GM23338 (cell line): ENCODE results near the gene BFAR. TPM values are rescaled to one million over a fixed set of nuclear protein-coding genes. Genes with fewer than 3 reads are reported as not detected.
A peak's percentile ranks its signal among the peaks of the same experiment; 100 is the strongest.

Source experiments
- ATAC-seq: fragments of 200-7000 bp; cut with Tn5 transposase; 3 replicates; pipeline ENCODE4 v1.9.1; 2020
- DNase-seq: peaks from one replicate; pipeline ENCODE4 v3.0.0-alpha.2; 2015; ENCODE audit warnings: low spot score
- H2AFZ ChIP-seq: fragments of 200-600 bp; sonication (generic); 2 replicates; pipeline ENCODE4 v1.8.0; 2016; ENCODE audit warnings: antibody characterized with exemption, mild to moderate bottlenecking, moderate library complexity
- H3F3A ChIP-seq: fragments of 200-600 bp; sonication (generic); replicated peaks from 2 replicates; pipeline ENCODE4 v1.8.0; 2017; ENCODE audit warnings: antibody characterized with exemption, mixed run types, low read depth
- H3K27ac ChIP-seq: fragments of 200-600 bp; sonication (generic); 2 replicates; pipeline ENCODE4 v1.6.1; 2016; ENCODE audit warnings: low read depth
- H3K27me3 ChIP-seq: fragments of 200-600 bp; sonication (generic); 2 replicates; pipeline ENCODE4 v1.8.0; 2016; ENCODE audit warnings: mild to moderate bottlenecking, mixed run types, moderate library complexity; ENCODE audit not compliant: insufficient read depth
- H3K36me3 ChIP-seq: fragments of 200-600 bp; sonication (generic); 2 replicates; pipeline ENCODE4 v1.8.0; 2016; ENCODE audit warnings: mild to moderate bottlenecking; ENCODE audit not compliant: insufficient read depth
- H3K4me1 ChIP-seq: fragments of 200-600 bp; sonication (generic); 2 replicates; pipeline ENCODE4 v1.8.0; 2016; ENCODE audit warnings: mild to moderate bottlenecking, moderate library complexity; ENCODE audit not compliant: insufficient read depth
- H3K4me2 ChIP-seq: fragments of 200-600 bp; sonication (generic); 2 replicates; pipeline ENCODE4 v1.7.1; 2017; ENCODE audit warnings: mixed run types
- H3K4me3 ChIP-seq: fragments of 200-600 bp; sonication (generic); 2 replicates; pipeline ENCODE4 v1.6.1; 2016; ENCODE audit warnings: mixed run types
- H3K79me2 ChIP-seq: fragments of 200-600 bp; sonication (generic); replicated peaks from 2 replicates; pipeline ENCODE4 v1.8.0; 2017; ENCODE audit warnings: mild to moderate bottlenecking; ENCODE audit not compliant: insufficient read depth
- H3K9me2 ChIP-seq: fragments of 200-600 bp; sonication (generic); 2 replicates; pipeline ENCODE4 v1.8.0; 2017; ENCODE audit not compliant: insufficient read depth
- H4K20me1 ChIP-seq: fragments of 200-600 bp; sonication (generic); replicated peaks from 2 replicates; pipeline ENCODE4 v1.8.0; 2017; ENCODE audit warnings: mild to moderate bottlenecking; ENCODE audit not compliant: insufficient read depth
- H3K27ac Mint-ChIP-seq: 2 replicates; pipeline ENCODE4 v1.8.0; 2020; ENCODE audit warnings: inconsistent platforms, mild to moderate bottlenecking, moderate library complexity, mixed read lengths
- H3K27me3 Mint-ChIP-seq: 3 replicates; pipeline ENCODE4 v1.8.0; 2022; ENCODE audit warnings: low read depth, mild to moderate bottlenecking, moderate library complexity, mixed read lengths, inconsistent platforms; ENCODE audit not compliant: insufficient read depth, poor library complexity
- H3K36me3 Mint-ChIP-seq: 3 replicates; pipeline ENCODE4 v1.8.0; 2021; ENCODE audit warnings: low read depth, mild to moderate bottlenecking, inconsistent platforms, moderate library complexity, mixed read lengths
- H3K4me1 Mint-ChIP-seq: 3 replicates; pipeline ENCODE4 v1.8.0; 2020; ENCODE audit warnings: mild to moderate bottlenecking, inconsistent platforms, mixed read lengths
- H3K4me3 Mint-ChIP-seq: 3 replicates; pipeline ENCODE4 v1.8.0; 2021; ENCODE audit warnings: moderate library complexity, mild to moderate bottlenecking, inconsistent platforms, mixed read lengths
- H3K9me3 Mint-ChIP-seq: 3 replicates; pipeline ENCODE4 v1.8.0; 2020; ENCODE audit warnings: moderate library complexity, mild to moderate bottlenecking, inconsistent platforms, mixed read lengths
- CREB1 ChIP-seq: fragments of 250-450 bp; sonication (Bioruptor Pico); IDR thresholded peaks from 2 replicates; pipeline ENCODE4 v1.5.0; 2020; ENCODE audit warnings: low read depth, mild to moderate bottlenecking, moderate library complexity
- CTCF ChIP-seq, 2 experiments: fragments of 200-600 bp in 1 of 2; sonication (generic) in 1 of 2; conservative IDR thresholded peaks; 2 replicates each; pipeline versions ENCODE4 v1.5.1 to v1.6.1; 2016 to 2017; ENCODE audit warnings: antibody characterized with exemption in 2 of 2, low read depth in 2 of 2, mild to moderate bottlenecking in 2 of 2, moderate library complexity in 1 of 2
- ETS1 ChIP-seq: IDR thresholded peaks from 2 replicates; pipeline ENCODE4 v1.6.1; 2016; ENCODE audit warnings: antibody characterized with exemption
- EZH2 ChIP-seq: fragments of 200-600 bp; sonication (generic); IDR thresholded peaks from one replicate; pipeline ENCODE4 v1.8.0; 2017; ENCODE audit warnings: antibody characterized with exemption, mild to moderate bottlenecking, low read depth; ENCODE audit not compliant: unreplicated experiment
- EZH2phosphoT487 ChIP-seq: fragments of 200-600 bp; sonication (generic); IDR thresholded peaks from one replicate; pipeline ENCODE4 v1.8.1; 2018; ENCODE audit warnings: antibody characterized with exemption; ENCODE audit not compliant: unreplicated experiment
- JUNB ChIP-seq: IDR thresholded peaks from one replicate; pipeline ENCODE4 v1.6.1; 2016; ENCODE audit warnings: antibody characterized with exemption; ENCODE audit not compliant: unreplicated experiment
- NANOG ChIP-seq: IDR thresholded peaks from 2 replicates; pipeline ENCODE4 v1.6.1; 2016; ENCODE audit warnings: antibody characterized with exemption, borderline replicate concordance
- POLR2AphosphoS5 ChIP-seq: IDR thresholded peaks from 2 replicates; pipeline ENCODE4 v1.6.1; 2016; ENCODE audit warnings: antibody characterized with exemption, low read depth
- REST ChIP-seq: IDR thresholded peaks from one replicate; pipeline ENCODE4 v1.6.1; 2018; ENCODE audit warnings: antibody characterized with exemption; ENCODE audit not compliant: unreplicated experiment
- STAT1 ChIP-seq: IDR thresholded peaks from one replicate; pipeline ENCODE4 v1.6.1; 2016; ENCODE audit warnings: antibody characterized with exemption; ENCODE audit not compliant: unreplicated experiment
- ZNF114 ChIP-seq: fragments of 250-450 bp; sonication (Bioruptor Pico); IDR thresholded peaks from 2 replicates; pipeline ENCODE4 v1.5.0; 2020; ENCODE audit warnings: mild to moderate bottlenecking, moderate library complexity
- ZNF331 ChIP-seq: fragments of 250-450 bp; sonication (Bioruptor Pico); IDR thresholded peaks from 2 replicates; pipeline ENCODE4 v1.5.0; 2020; ENCODE audit warnings: low read depth, mild to moderate bottlenecking, moderate library complexity
- ZNF462 ChIP-seq: fragments of 250-450 bp; sonication (Bioruptor Pico); IDR thresholded peaks from 2 replicates; pipeline ENCODE4 v1.5.0; 2020; ENCODE audit warnings: mild to moderate bottlenecking, moderate library complexity
- polyA plus RNA-seq: library from polyadenylated mRNA; unstranded; fragments of >200 nt; fragmentation: Nextera tagmentation; extraction: Ambion mirVana; gene quantifications from 2 replicates; pipeline ENCODE4 v1.2.1, GENCODE V29; 2016
- total RNA-seq: library from RNA; depleted of rRNA; stranded (reverse); fragments of >200 nt; shearing (Covaris generic); gene quantifications from 2 replicates; pipeline ENCODE4 v1.2.3, GENCODE V29; 2014

BFAR gene
- total and polyA plus RNA-seq, 2 experiments from 2014 or later, result 54.4 to 126 TPM

- Mint-ChIP-seq H3K9me3 (no peaks in the 10 kb centered on the region), H3K27ac (peak overlapping the region; percentile 98)
These were observed 3.7 kb upstream of the BFAR start for GRCh38 chr16:14628806-14629611.

More at GRCh38 chr16:14628806-14629611, 3.7 kb upstream of the BFAR start:
- ATAC-seq, result peak; percentile 0; the same call in 2 of the 3 replicates
- H3K4me3 Mint-ChIP-seq, result peak overlapping the region; percentile 96
- peaks cover 14% of the 10 kb centered on the region; the same call in 1 of the 2 replicates for H3F3A ChIP-seq
- H3K27ac ChIP-seq, result peak overlapping the region; percentile 93
- peaks cover 14% of the 10 kb centered on the region for H3K4me1 Mint-ChIP-seq
- H3K27me3 Mint-ChIP-seq, result peaks cover 7% of the 10 kb centered on the region
- H3K9me2 ChIP-seq, result no peaks in the 10 kb centered on the region
- peaks cover 50% of the 10 kb centered on the region for H3K36me3 Mint-ChIP-seq
- no peak for TF ChIP-seq CREB1 (CRISPR knock-in tag)
- TF ChIP-seq CTCF (conservative IDR thresholded peaks at IDR 0.05; ENCODE audit: low read depth in 2 of 2), result no peak
- no peak for TF ChIP-seq ZNF114 (CRISPR knock-in tag)
- no peak for TF ChIP-seq ZNF462 (CRISPR knock-in tag)
- no peak for TF ChIP-seq JUNB
- TF ChIP-seq NANOG, result no peak
- no peak for TF ChIP-seq ETS1
- no peak for TF ChIP-seq STAT1
- no peak for TF ChIP-seq EZH2phosphoT487
- TF ChIP-seq EZH2, result no peak
- no peak for TF ChIP-seq REST
- TF ChIP-seq ZNF331 (CRISPR knock-in tag), result no peak
- no peak for TF ChIP-seq POLR2AphosphoS5
- 0 out of 2 replicates have a peak overlapping the region, but pooled peaks have one; percentile 16 for H2AFZ ChIP-seq
- H3K4me3 ChIP-seq, result peak overlapping the region; percentile 75
- H3K4me2 ChIP-seq, result peak overlapping the region; percentile 90
- peaks cover 3% of the 10 kb centered on the region; the same call in 1 of the 2 replicates for H4K20me1 ChIP-seq
- H3K27me3 ChIP-seq, result no peaks in the 10 kb centered on the region
- H3K4me1 ChIP-seq, result peaks cover 9% of the 10 kb centered on the region
- peak; percentile 52 for DNase-seq
- H3K36me3 ChIP-seq, result peaks cover 34% of the 10 kb centered on the region
- peaks cover 28% of the 10 kb centered on the region for H3K79me2 ChIP-seq
